ENCODE data around the gene LRRC9. TPM values are rescaled to one million over a fixed set of nuclear protein-coding genes. Genes with fewer than 3 reads are reported as not detected.

Gene LRRC9
- polyA plus RNA-seq, 1 of the 3 experiments (the other 2 are of a cell fraction): not detected

DNA sequence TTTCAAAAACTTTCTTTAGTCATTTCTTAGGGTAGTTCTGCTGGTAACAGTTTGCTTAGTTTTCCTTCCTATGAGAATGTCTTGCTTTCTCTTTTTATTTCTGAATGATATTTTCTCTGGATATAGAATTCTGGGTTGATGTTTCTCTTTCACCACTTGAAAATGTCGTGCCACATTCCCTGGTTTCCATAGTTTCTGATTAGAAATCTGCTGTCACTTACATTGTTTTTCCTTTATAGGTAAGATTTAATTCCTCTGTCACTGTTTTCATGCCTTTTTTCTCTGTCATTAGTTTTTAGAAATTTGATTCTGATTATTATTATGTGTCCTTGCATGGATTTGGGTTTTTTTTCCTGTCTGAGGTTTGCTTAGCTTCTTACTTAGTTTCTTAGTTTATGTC, 94.5 kb downstream of the LRRC9 start:
- CTCF ChIA-PET: no interaction called here
- no peaks in the 10 kb centered on the region for H4K20me1 ChIP-seq (ENCODE audit: insufficient read depth)
- H3K27me3 ChIP-seq (ENCODE audit: insufficient read depth): no peaks in the 10 kb centered on the region
- no peak overlapping the region for H3K4me3 ChIP-seq (ENCODE audit: low read depth in 2 of 2, low read length in 1 of 2)
- no peaks in the 10 kb centered on the region for H3K79me2 ChIP-seq (ENCODE audit: insufficient read depth)
- H3K9me2 ChIP-seq: no peaks in the 10 kb centered on the region
- no peaks in the 10 kb centered on the region for H3K36me3 ChIP-seq (replicated peaks in 1 of 2; ENCODE audit: control insufficient read depth in 1 of 2, insufficient read depth in 2 of 2, low read length in 1 of 2)
- H3K9me3 ChIP-seq: peaks cover 9% of the 10 kb centered on the region; the same call in 1 of the 2 replicates
- no peaks in the 10 kb centered on the region for H3F3A ChIP-seq (replicated peaks; ENCODE audit: insufficient read depth)
- WGBS (ENCODE audit: low lambda C conversion rate): 2% methylated on average over 1 of the region's 1 CpG
- no peak overlapping the region for H3K4me2 ChIP-seq
- H3K27ac ChIP-seq (ENCODE audit: low read depth in 2 of 2, low read length in 1 of 2): no peak overlapping the region
- H2AFZ ChIP-seq (ENCODE audit: low read depth): no peak overlapping the region
- no peak overlapping the region for H3K9ac ChIP-seq
- DNase-seq: no peak
- H3K4me1 ChIP-seq (ENCODE audit: control insufficient read depth in 1 of 2, insufficient read depth in 2 of 2, low read depth in 1 of 2, low read length in 1 of 2): no peaks in the 10 kb centered on the region
- POLR2A ChIA-PET: no interaction called here
- TF ChIP-seq RFX5 (IDR thresholded peaks at IDR 0.05; ENCODE audit: low read length) (no peak), CTCF (IDR thresholded peaks at IDR 0.05) (no peak), SMC3 (IDR thresholded peaks at IDR 0.05; ENCODE audit: low read depth, low read length) (no peak), TEAD4 (IDR thresholded peaks at IDR 0.05; ENCODE audit: borderline replicate concordance, insufficient read depth) (no peak), EZH2phosphoT487 (IDR thresholded peaks at IDR 0.05; ENCODE audit: borderline replicate concordance, low read depth) (no peak), GATA2 (CRISPR knock-in tag; IDR thresholded peaks at IDR 0.05) (no peak), RXRA (IDR thresholded peaks at IDR 0.05; ENCODE audit: borderline replicate concordance, low read depth) (no peak), SIN3A (IDR thresholded peaks at IDR 0.05; ENCODE audit: borderline replicate concordance, low read depth, low read length) (no peak), FOXM1 (IDR thresholded peaks at IDR 0.05; ENCODE audit: low read depth) (no peak), JUND (IDR thresholded peaks at IDR 0.05) (no peak), NRF1 (IDR thresholded peaks at IDR 0.05; ENCODE audit: low read depth, low read length) (no peak), IRF3 (IDR thresholded peaks at IDR 0.05; ENCODE audit: low read depth, low read length) (no peak), RAD21 (IDR thresholded peaks at IDR 0.05; ENCODE audit: low read length) (no peak), CHD2 (IDR thresholded peaks at IDR 0.05; ENCODE audit: low read length, partially characterized antibody) (no peak)
- TF ChIP-seq, protein P1, sequence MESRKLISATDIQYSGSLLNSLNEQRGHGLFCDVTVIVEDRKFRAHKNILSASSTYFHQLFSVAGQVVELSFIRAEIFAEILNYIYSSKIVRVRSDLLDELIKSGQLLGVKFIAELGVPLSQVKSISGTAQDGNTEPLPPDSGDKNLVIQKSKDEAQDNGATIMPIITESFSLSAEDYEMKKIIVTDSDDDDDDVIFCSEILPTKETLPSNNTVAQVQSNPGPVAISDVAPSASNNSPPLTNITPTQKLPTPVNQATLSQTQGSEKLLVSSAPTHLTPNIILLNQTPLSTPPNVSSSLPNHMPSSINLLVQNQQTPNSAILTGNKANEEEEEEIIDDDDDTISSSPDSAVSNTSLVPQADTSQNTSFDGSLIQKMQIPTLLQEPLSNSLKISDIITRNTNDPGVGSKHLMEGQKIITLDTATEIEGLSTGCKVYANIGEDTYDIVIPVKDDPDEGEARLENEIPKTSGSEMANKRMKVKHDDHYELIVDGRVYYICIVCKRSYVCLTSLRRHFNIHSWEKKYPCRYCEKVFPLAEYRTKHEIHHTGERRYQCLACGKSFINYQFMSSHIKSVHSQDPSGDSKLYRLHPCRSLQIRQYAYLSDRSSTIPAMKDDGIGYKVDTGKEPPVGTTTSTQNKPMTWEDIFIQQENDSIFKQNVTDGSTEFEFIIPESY (IDR thresholded peaks at IDR 0.05; ENCODE audit: borderline replicate concordance, low read depth): no peak

Data from SK-N-SH (cell line).